ENCODE data around the gene A3GALT2.

Gene A3GALT2

GRCh38 chr1:33350611-33351280 lies 29.8 kb upstream of the A3GALT2 start:
- DNase-seq (ENCODE audit: low read depth in 3 of 3) = no peak

GRCh38 chr1:33349778-33350610 lies 29.1 kb upstream of the A3GALT2 start:
- peak; percentile 62 to 69 (median 66) for DNase-seq (ENCODE audit: low read depth in 3 of 3)

DNA sequence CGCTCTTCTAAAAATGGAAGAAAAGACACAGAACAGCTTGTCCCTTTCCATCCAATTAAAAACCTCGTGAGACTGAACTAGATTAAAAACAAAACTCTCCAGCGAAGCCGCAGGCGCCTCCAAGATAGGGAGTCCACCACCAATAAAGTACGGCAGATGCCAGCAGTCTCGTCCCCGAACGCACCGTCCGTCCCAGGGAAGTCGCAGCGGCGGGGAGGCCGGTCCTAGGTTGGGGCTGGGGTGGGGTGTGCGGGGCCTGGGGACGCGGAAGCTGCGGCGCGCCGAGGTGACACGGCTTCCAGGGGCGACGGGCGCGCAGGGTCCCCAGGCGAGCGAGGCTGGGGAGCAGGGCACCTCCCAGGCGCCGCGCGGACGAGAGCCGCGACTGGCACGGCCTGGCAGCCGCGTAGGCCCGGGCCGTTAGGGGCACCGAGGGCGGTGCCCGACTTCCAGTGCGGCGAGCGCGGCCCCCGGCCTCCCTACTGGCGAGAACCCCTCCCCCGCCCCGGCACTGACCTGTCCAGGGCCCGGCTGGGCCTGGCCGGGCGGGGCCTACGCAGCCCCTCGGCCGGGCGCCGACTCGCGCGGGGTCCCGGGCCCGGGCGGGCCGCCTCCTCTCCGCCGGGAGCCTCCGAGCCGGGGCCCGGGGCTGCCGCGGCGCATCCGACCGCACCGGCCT lies 28.3 kb upstream of the A3GALT2 start:
- DNase-seq (ENCODE audit: low read depth in 3 of 3) = peak; percentile 4 to 35 (median 10)

DNA sequence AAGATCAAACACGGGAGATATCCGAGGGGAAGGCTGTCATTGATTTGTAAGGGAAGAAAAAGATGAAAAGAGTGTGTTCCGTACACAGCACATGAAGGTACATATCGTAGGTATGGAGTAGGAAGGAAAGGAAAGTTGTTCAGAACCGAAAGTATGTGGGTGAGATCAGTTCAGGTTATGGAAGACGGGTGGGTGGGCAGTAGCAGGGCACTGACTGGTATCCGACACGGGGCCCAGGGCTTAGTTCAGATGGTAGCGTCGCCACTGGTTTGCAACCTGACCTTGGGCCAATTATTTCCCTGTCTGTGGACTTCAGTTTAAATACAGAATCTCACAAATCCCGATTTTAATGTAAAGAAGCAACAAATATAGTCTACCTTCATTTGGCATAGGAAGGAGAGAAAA lies 27.8 kb upstream of the A3GALT2 start:
- DNase-seq (ENCODE audit: low read depth in 3 of 3) = peak in 2 of 3 experiments; percentile 8 to 22

DNA sequence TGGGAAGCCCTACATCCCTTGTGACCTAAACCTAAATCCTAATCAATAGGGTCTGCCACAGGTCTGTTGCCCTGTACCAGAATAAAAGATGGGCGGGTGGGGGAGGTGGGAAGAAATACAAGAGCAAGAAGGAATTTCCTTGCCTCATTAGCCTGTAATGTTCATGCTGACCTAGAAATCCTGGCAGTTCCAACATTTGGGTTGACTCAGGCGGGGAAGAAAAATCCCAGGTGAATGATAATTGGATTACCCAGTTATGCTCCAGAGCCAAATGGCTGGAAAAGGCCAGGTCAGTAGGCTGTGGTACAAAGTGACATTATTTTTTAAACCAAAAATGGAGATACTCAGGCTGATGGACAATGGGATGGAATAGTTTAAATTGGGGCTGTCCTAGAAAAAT lies 27.3 kb upstream of the A3GALT2 start:
- DNase-seq (ENCODE audit: low read depth in 3 of 3) = no peak

DNA sequence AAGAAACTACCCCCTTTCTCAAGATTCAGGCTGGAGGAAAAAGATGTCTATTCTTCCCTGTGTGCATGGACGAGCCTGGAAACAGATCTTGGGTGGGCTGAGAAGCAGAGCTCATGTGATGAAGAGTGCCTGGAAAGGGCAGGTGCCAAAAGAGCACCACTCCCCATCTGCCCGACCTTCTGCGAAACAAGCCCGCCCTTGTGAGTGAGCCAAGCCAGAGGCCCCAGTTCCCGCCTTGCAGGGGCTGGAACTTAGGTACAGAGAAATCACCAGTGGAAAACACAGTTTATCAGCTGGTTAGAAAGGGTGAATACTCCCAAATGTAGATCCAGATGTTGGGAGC lies 26.7 kb upstream of the A3GALT2 start:
- DNase-seq (ENCODE audit: low read depth in 3 of 3) = no peak

- no peak for DNase-seq (ENCODE audit: low read depth in 3 of 3)
Measured at GRCh38 chr1:33346927-33347649, 26.2 kb upstream of the A3GALT2 start.

DNA sequence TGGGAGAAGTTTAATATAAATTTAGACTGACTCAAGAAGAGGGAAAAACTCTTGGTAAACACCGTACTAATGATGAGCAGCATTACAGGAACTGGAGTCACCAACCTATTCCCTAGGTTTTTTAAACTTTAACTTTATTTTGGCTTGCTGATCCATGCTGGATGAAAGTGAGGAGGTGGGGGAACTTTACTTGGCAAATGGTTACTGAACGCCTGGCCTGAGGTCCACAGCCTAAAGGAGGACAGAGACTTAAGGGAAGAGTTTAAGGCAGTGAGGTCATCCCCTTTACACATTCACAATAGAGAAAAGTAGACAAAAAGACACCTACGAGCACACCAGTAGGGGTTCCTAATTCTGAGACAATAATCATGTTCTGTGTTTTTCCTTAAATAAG lies 25.6 kb upstream of the A3GALT2 start:
- DNase-seq (ENCODE audit: low read depth in 3 of 3) = no peak

DNA sequence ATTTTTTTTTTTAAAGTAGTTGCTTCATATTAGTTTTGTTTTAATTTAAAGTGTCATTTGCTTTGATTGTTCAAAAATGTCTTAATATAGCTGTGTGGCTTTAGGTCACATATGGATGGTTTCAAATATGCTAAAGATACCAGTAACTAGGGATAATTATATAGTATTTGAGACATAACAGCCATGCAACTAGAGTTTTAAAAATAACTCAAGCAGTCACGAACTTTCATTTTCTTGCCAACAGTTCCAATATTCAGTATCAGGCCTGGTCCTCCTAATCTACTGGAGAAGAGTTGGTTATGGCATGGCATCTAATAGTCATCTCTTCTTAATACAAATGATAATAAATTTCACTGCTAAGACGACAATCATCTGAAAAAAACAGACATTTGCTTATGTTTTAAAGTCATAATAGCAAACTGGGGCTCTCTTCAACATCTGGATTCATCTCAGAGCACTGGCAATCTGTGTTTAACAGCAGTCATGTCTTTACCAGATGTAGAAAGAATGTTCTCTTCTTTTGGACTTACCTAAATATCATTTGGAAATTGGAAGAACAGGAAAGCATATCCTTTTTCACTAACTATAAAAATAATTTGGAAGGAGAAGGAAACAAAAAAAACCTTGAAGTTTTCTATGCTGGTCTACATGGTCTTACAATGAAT lies 24.1 kb upstream of the A3GALT2 start:
- no peak for DNase-seq (ENCODE audit: low read depth in 3 of 3)

- DNase-seq (ENCODE audit: low read depth in 3 of 3) = no peak
Measured at GRCh38 chr1:33343539-33343938, 22.6 kb upstream of the A3GALT2 start.

- no peak for DNase-seq (ENCODE audit: low read depth in 3 of 3)
Measured at GRCh38 chr1:33342041-33342723, 21.3 kb upstream of the A3GALT2 start.

DNA sequence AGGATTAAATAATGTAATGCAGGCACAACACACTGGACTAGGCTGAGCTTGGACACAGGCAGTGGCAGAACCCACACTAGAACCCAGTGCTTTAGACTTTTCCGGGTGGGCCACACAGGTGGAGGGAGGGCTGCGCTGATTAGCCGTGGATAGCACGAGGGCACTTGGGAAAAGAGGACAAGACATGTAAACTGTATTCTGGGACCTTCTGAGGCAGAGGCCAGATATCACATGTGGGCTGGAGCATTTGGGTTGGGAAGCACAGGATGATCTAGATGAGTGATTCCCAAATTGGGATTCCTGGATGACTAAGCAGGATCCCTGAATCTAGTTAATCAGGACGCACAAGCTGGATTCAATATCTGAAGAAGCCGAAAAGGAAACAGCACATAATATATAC lies 20.3 kb upstream of the A3GALT2 start:
- no peak for DNase-seq (ENCODE audit: low read depth in 3 of 3)

DNA sequence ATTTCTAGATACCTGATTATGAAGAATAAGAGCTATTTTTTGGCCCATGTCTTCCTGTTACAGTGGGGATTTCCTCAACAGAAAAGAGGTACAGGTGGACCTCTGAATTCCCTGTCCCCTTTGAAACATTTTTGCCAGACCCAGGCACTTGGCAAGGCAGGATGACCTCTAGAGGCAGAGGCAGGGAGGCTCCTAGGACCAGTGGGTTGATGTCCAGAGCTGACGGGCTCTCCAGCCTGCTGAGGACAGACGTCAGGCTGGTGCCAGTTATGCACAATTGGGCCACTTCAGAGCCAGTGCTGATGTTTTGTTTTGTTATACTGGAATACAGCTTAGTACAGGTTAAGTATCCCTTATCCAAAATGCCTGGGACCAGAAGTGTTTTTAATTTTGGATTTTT lies 18.5 kb upstream of the A3GALT2 start:
- DNase-seq (ENCODE audit: low read depth in 3 of 3) = no peak

DNA sequence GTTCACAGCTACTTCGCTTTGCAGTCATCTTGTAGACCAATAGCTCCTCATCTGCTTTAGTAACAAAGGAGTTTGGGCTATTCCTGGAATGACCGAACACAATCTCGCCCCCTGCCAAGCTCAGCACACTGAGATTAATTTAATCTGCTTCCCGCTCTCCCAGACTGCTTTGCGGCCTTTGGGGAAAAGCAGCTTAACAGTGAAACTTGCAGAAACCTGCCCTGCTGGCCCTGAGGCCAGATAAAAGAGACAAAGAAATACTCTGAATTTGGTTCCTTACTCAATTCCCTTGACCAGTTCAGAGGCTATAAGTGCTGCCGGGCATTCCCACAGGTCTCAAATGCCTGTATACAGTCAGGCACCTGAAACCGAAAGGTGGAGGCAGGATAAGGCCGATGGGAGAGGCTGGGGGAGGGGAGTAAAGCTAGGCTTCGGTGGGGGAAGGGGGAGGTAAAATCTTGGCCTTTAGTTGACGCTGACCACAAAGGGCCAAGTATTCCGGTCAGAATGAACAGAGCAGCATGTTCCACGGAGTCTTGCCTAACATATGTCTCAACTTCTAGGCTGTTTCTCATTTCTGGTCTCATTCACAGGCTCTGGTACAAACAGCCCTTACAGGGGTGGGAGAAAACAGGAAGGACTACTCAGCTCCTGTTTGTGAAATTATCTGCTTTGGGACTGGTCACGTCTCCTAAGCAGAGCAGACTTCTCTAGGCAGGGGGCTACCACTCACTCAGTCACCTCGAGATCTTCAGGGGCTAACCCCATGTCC lies 17.7 kb upstream of the A3GALT2 start:
- no peak for DNase-seq (ENCODE audit: low read depth in 3 of 3)

GRCh38 chr1:33338048-33338439 lies 17.1 kb upstream of the A3GALT2 start:
- no peak for DNase-seq (ENCODE audit: low read depth in 3 of 3)

GRCh38 chr1:33337441-33337840 lies 16.5 kb upstream of the A3GALT2 start:
- DNase-seq (ENCODE audit: low read depth in 3 of 3) = no peak

GRCh38 chr1:33336580-33336979 lies 15.7 kb upstream of the A3GALT2 start:
- DNase-seq (ENCODE audit: low read depth in 3 of 3) = no peak

- DNase-seq (ENCODE audit: low read depth in 3 of 3) = no peak
Measured at GRCh38 chr1:33335020-33335419, 14.1 kb upstream of the A3GALT2 start.

DNA sequence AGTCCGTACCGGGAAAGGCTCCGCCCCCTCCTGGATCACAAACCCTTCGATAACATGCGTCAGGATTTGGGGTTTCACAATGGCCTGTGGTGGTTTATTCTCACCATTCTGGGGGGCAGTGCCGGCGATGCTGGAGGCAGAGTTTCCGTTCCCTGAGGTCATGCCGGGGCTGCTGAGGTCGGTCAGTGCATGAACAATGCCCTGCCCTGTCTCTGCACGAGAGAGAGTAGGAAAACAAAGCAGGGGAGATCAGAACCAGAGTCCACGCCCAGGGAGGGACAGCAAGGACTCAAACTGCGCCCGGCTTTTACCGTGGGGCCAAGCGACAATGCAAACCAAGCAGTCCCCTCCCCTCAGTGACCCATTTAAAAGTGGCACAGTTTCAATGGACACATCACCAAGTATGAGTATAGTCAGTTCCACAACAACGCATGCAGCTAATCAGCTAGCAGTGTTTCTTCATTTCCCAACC lies 13.2 kb upstream of the A3GALT2 start:
- DNase-seq (ENCODE audit: low read depth in 3 of 3) = no peak

- no peak for DNase-seq (ENCODE audit: low read depth in 3 of 3)
Measured at GRCh38 chr1:33332881-33333280, 12.0 kb upstream of the A3GALT2 start.
